ENCODE measurements around the gene LRRC37A2. TPM values are rescaled to one million over a fixed set of nuclear protein-coding genes. Genes with fewer than 3 reads are reported as not detected.
"Not testable (repeated sequence)": the region's sequence is repeated elsewhere in the genome, so short reads cannot be mapped to it uniquely, and the experiment has no call there.

Gene LRRC37A2
- total RNA-seq, 2 experiments from 2014 or later: 8.9 to 9.1 TPM

- H3K4me3 ChIP-seq (ENCODE audit: low read length); intact Hi-C loops (cut with DNase I, micrococcal nuclease); H3K4me1 Mint-ChIP-seq (ENCODE audit: low read depth); H3K9me3 ChIP-seq (ENCODE audit: control insufficient read depth in 1 of 2, insufficient read depth in 1 of 2, low read length in 2 of 2); H3K27me3 ChIP-seq (ENCODE audit: control insufficient read depth in 1 of 2, insufficient read depth in 2 of 2, low read length in 2 of 2); H3K4me1 ChIP-seq (ENCODE audit: insufficient read depth, low read length); H3K4me3 Mint-ChIP-seq; CTCF ChIA-PET; H3K27ac ChIP-seq (ENCODE audit: low read depth in 1 of 2, low read length in 2 of 2); H3K27ac Mint-ChIP-seq; H3K36me3 ChIP-seq (ENCODE audit: insufficient read depth, low read length); POLR2A ChIA-PET; H3K27me3 Mint-ChIP-seq; H3K36me3 Mint-ChIP-seq (ENCODE audit: low read depth); DNase-seq; H3K9me3 Mint-ChIP-seq; ATAC-seq (ENCODE audit: poor library complexity): not testable (repeated sequence)
Measured at GRCh38 chr17:46499437-46500139, 12.7 kb upstream of the LRRC37A2 start.

DNA sequence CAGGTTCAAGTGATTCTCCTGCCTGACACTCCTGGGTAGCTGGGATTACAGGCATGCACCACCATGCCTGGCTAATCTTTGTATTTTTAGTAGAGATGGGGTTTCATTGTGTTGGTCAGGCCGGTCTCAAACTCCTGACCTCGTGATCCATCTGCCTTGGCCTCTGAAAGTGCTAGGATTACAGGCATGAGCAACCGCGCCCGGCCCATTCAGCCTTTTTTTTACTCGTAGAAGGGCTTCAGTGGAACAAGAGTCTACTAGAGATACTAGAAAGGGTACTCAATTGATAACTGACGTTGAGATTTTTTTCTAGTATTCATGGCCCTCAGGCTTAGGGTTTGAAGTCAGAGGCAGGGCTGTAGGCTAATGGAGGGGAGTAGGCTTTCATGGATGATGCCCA lies 6.4 kb upstream of the LRRC37A2 start:
- H3K4me1 ChIP-seq (ENCODE audit: insufficient read depth, low read length); DNase-seq; POLR2A ChIA-PET; CTCF ChIA-PET; H3K27ac ChIP-seq (ENCODE audit: low read depth in 1 of 2, low read length in 2 of 2); H3K4me3 Mint-ChIP-seq; H3K27me3 ChIP-seq (ENCODE audit: control insufficient read depth in 1 of 2, insufficient read depth in 2 of 2, low read length in 2 of 2); H3K36me3 Mint-ChIP-seq (ENCODE audit: low read depth); H3K27ac Mint-ChIP-seq; H3K9me3 ChIP-seq (ENCODE audit: control insufficient read depth in 1 of 2, insufficient read depth in 1 of 2, low read length in 2 of 2); H3K4me3 ChIP-seq (ENCODE audit: low read length); ATAC-seq (ENCODE audit: poor library complexity); H3K36me3 ChIP-seq (ENCODE audit: insufficient read depth, low read length); H3K9me3 Mint-ChIP-seq; H3K4me1 Mint-ChIP-seq (ENCODE audit: low read depth); intact Hi-C loops (cut with DNase I, micrococcal nuclease); H3K27me3 Mint-ChIP-seq: not testable (repeated sequence)

DNA sequence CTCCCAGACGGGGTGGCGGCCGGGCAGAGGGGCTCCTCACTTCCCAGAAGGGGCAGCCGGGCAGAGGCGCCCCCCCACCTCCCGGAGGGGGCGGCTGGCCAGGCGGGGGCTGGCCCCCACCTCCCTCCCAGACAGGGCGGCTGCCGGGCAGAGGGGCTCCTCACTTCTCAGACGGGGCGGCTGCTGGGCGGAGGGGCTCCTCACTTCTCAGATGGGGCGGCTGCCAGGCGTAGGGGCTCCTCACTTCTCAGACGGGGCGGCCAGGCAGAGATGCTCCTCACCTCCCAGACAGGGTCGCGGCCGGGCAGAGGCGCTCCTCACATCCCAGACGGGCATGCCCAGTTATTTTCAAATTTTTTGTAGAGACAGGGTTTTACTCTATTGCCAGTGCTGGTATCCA lies 22.4 kb downstream of the LRRC37A2 start:
- DNase-seq: not testable (repeated sequence)

DNA sequence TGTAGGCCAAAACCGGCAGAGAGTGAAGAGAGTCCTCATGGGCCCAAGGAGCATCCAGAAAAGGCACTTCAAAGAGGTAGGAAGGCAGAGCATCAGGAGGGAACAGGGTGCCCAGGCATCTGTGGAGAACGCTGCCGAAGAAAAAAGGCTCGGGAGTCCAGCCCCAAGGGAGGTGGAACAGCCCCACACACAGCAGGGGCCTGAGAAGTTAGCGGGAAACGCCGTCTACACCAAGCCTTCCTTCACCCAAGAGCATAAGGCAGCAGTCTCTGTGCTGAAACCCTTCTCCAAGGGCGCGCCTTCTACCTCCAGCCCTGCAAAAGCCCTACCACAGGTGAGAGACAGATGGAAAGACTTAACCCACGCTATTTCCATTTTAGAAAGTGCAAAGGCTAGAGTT lies 36.3 kb downstream of the LRRC37A2 start:
- H3K36me3 Mint-ChIP-seq (ENCODE audit: low read depth); intact Hi-C loops (cut with DNase I, micrococcal nuclease); CTCF ChIA-PET; H3K4me3 Mint-ChIP-seq; H3K36me3 ChIP-seq (ENCODE audit: insufficient read depth, low read length); H3K4me3 ChIP-seq (ENCODE audit: low read length); ATAC-seq (ENCODE audit: poor library complexity); H3K4me1 Mint-ChIP-seq (ENCODE audit: low read depth); H3K27ac Mint-ChIP-seq; POLR2A ChIA-PET; H3K27ac ChIP-seq (ENCODE audit: low read depth in 1 of 2, low read length in 2 of 2); H3K27me3 Mint-ChIP-seq; H3K4me1 ChIP-seq (ENCODE audit: insufficient read depth, low read length); H3K9me3 ChIP-seq (ENCODE audit: control insufficient read depth in 1 of 2, insufficient read depth in 1 of 2, low read length in 2 of 2); H3K27me3 ChIP-seq (ENCODE audit: control insufficient read depth in 1 of 2, insufficient read depth in 2 of 2, low read length in 2 of 2); H3K9me3 Mint-ChIP-seq: not testable (repeated sequence)
- DNase-seq: peak in 1 of 14 experiments; percentile 19

More for the DNA sequence above, 22.4 kb downstream of the LRRC37A2 start:
- H3K4me1 Mint-ChIP-seq (ENCODE audit: low read depth); H3K9me3 Mint-ChIP-seq; intact Hi-C loops (cut with DNase I, micrococcal nuclease); H3K27me3 Mint-ChIP-seq; H3K27ac Mint-ChIP-seq; ATAC-seq (ENCODE audit: poor library complexity); H3K36me3 Mint-ChIP-seq (ENCODE audit: low read depth); H3K4me3 Mint-ChIP-seq; H3K27me3 ChIP-seq (ENCODE audit: control insufficient read depth in 1 of 2, insufficient read depth in 2 of 2, low read length in 2 of 2); H3K4me1 ChIP-seq (ENCODE audit: insufficient read depth, low read length); H3K27ac ChIP-seq (ENCODE audit: low read depth in 1 of 2, low read length in 2 of 2); H3K36me3 ChIP-seq (ENCODE audit: insufficient read depth, low read length); CTCF ChIA-PET; H3K9me3 ChIP-seq (ENCODE audit: control insufficient read depth in 1 of 2, insufficient read depth in 1 of 2, low read length in 2 of 2); H3K4me3 ChIP-seq (ENCODE audit: low read length); POLR2A ChIA-PET: not testable (repeated sequence)

DNA sequence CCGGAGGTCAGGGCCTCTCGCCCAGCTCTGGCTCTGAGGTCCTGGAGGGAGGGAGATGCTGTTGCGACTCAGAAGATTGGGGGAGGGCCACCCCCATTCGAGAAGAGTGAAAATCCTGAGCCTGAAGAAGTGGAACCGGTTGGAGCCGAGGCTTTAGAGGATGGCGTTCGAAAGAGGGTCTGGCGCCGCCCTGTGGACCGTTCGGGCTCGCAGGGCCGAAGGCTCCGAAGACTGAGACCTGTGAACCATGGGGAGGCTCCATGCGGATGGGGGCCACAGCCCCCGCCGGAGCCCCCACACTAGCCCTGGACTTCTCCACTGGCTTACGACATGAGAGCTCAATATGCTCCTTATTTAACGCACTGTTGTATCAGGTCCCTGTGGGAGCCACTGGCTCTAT lies 46.9 kb downstream of the LRRC37A2 start:
- H3K4me1 Mint-ChIP-seq (ENCODE audit: low read depth); H3K4me3 ChIP-seq (ENCODE audit: low read length); POLR2A ChIA-PET; DNase-seq; H3K36me3 ChIP-seq (ENCODE audit: insufficient read depth, low read length); H3K27me3 Mint-ChIP-seq; ATAC-seq (ENCODE audit: poor library complexity); H3K9me3 Mint-ChIP-seq; H3K27me3 ChIP-seq (ENCODE audit: control insufficient read depth in 1 of 2, insufficient read depth in 2 of 2, low read length in 2 of 2); intact Hi-C loops (cut with DNase I, micrococcal nuclease); H3K36me3 Mint-ChIP-seq (ENCODE audit: low read depth); H3K27ac Mint-ChIP-seq; CTCF ChIA-PET; H3K27ac ChIP-seq (ENCODE audit: low read depth in 1 of 2, low read length in 2 of 2); H3K4me3 Mint-ChIP-seq; H3K9me3 ChIP-seq (ENCODE audit: control insufficient read depth in 1 of 2, insufficient read depth in 1 of 2, low read length in 2 of 2); H3K4me1 ChIP-seq (ENCODE audit: insufficient read depth, low read length): not testable (repeated sequence)

- H3K9me3 Mint-ChIP-seq; ATAC-seq (ENCODE audit: poor library complexity); H3K4me1 ChIP-seq (ENCODE audit: insufficient read depth, low read length); H3K27ac ChIP-seq (ENCODE audit: low read depth in 1 of 2, low read length in 2 of 2); H3K36me3 ChIP-seq (ENCODE audit: insufficient read depth, low read length); H3K27me3 Mint-ChIP-seq; DNase-seq; H3K27ac Mint-ChIP-seq; H3K36me3 Mint-ChIP-seq (ENCODE audit: low read depth); CTCF ChIA-PET; intact Hi-C loops (cut with DNase I, micrococcal nuclease); H3K4me3 Mint-ChIP-seq; H3K4me3 ChIP-seq (ENCODE audit: low read length); H3K9me3 ChIP-seq (ENCODE audit: control insufficient read depth in 1 of 2, insufficient read depth in 1 of 2, low read length in 2 of 2); POLR2A ChIA-PET; H3K4me1 Mint-ChIP-seq (ENCODE audit: low read depth); H3K27me3 ChIP-seq (ENCODE audit: control insufficient read depth in 1 of 2, insufficient read depth in 2 of 2, low read length in 2 of 2): not testable (repeated sequence)
Measured at GRCh38 chr17:46560048-46560447, 47.8 kb downstream of the LRRC37A2 start.

GRCh38 chr17:46566284-46566683 lies 54.0 kb downstream of the LRRC37A2 start:
- H3K27me3 ChIP-seq (ENCODE audit: control insufficient read depth in 1 of 2, insufficient read depth in 2 of 2, low read length in 2 of 2); H3K4me1 Mint-ChIP-seq (ENCODE audit: low read depth); H3K4me1 ChIP-seq (ENCODE audit: insufficient read depth, low read length); ATAC-seq (ENCODE audit: poor library complexity); H3K4me3 Mint-ChIP-seq; H3K4me3 ChIP-seq (ENCODE audit: low read length); H3K36me3 Mint-ChIP-seq (ENCODE audit: low read depth); POLR2A ChIA-PET; H3K9me3 Mint-ChIP-seq; H3K27me3 Mint-ChIP-seq; H3K36me3 ChIP-seq (ENCODE audit: insufficient read depth, low read length); DNase-seq; H3K9me3 ChIP-seq (ENCODE audit: control insufficient read depth in 1 of 2, insufficient read depth in 1 of 2, low read length in 2 of 2); H3K27ac ChIP-seq (ENCODE audit: low read depth in 1 of 2, low read length in 2 of 2); intact Hi-C loops (cut with DNase I, micrococcal nuclease); H3K27ac Mint-ChIP-seq; CTCF ChIA-PET: not testable (repeated sequence)
